Measurements from ENCODE around the gene IFNL4. TPM values are rescaled to one million over a fixed set of nuclear protein-coding genes. Genes with fewer than 3 reads are reported as not detected.

The IFNL4 gene
- total and polyA plus RNA-seq, 2 donors (not counting 3 experiments of a cell fraction or from before 2014, with no cell fraction given), result not detected

DNA sequence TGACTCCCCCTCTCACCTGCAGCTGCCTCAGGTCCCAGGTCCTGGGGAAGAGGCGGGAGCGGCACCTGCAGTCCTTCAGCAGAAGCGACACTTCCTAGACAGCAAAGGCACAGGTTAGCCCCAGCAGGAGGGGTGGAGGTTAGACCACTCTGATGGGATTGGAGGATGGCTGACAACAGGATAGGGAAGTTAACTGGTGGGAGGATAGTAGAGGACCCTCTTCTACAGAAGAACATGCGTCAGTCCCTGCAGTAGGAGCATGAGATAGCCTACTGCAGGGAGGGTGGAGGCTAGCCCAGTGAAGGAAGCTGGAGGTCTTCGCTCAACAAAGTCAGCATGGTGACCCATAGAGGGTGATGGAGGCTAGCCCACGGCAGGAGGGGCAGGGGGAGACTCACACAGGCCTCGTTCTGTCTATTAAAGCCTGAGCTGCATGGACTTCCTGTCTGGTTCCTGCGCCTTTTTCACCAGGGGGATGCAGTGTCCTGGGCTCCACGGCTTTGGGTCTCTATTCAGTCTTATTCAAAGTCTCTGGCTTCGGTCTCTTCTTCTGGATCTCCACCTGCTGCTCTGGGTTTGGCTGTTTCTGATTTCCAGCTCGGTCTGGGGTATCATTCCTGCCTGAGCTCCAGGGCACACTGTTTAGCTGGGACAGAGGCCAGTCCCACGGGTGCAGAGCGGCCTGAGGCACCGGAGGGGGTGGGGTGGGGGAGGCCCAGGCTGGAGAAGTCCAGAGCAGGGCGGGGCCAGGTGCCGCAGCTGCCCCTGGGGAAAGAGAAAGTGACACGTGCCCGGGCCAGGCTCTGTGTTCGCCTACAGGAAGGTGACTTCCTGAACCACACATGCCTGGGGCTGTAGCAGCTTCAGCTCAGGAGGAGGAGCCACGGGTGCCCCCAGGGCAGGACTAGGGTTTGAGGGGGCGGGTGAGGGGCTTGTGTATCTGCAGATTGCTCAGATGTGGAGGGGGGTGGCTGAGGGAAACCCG, 11.2 kb downstream of the IFNL4 start:
- TF ChIP-seq, protein P1, sequence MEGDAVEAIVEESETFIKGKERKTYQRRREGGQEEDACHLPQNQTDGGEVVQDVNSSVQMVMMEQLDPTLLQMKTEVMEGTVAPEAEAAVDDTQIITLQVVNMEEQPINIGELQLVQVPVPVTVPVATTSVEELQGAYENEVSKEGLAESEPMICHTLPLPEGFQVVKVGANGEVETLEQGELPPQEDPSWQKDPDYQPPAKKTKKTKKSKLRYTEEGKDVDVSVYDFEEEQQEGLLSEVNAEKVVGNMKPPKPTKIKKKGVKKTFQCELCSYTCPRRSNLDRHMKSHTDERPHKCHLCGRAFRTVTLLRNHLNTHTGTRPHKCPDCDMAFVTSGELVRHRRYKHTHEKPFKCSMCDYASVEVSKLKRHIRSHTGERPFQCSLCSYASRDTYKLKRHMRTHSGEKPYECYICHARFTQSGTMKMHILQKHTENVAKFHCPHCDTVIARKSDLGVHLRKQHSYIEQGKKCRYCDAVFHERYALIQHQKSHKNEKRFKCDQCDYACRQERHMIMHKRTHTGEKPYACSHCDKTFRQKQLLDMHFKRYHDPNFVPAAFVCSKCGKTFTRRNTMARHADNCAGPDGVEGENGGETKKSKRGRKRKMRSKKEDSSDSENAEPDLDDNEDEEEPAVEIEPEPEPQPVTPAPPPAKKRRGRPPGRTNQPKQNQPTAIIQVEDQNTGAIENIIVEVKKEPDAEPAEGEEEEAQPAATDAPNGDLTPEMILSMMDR (IDR thresholded peaks at IDR 0.05; ENCODE audit: extremely low read depth in 1 of 2, insufficient read depth in 1 of 2, low read depth in 1 of 2, low read length in 2 of 2), result no peak
- TF ChIP-seq MYC (IDR thresholded peaks at IDR 0.05; ENCODE audit: low read depth, low read length) (no peak), POLR2A (IDR thresholded peaks at IDR 0.05; ENCODE audit: low read depth, low read length) (no peak), EZH2 (IDR thresholded peaks at IDR 0.05; ENCODE audit: borderline replicate concordance, low read depth, low read length, severe bottlenecking) (no peak), JUN (IDR thresholded peaks at IDR 0.05; ENCODE audit: borderline replicate concordance, insufficient read depth, insufficient read length, low read depth) (no peak)
- TF ChIP-seq, protein P2, sequence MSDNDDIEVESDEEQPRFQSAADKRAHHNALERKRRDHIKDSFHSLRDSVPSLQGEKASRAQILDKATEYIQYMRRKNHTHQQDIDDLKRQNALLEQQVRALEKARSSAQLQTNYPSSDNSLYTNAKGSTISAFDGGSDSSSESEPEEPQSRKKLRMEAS (IDR thresholded peaks at IDR 0.05; ENCODE audit: insufficient read depth, insufficient read length), result no peak
- no TSS peak for BruUV-seq (replicated peaks)
- no peaks in the 10 kb centered on the region for H3K9me1 ChIP-seq (replicated peaks; ENCODE audit: control insufficient read depth, extremely low read depth, insufficient read depth, low read length)
- H3K9me3 ChIP-seq (replicated peaks; ENCODE audit: control insufficient read depth, insufficient read depth, low read length), result no peaks in the 10 kb centered on the region
- ChIA-PET CTCF (interaction anchor here (0.8 kb wide), 1 partner anchor 115 kb away, joined by 3 read pairs; no protein-coding TSS in a partner anchor), POLR2A (no interaction called here)
- H3K9ac ChIP-seq (replicated peaks; ENCODE audit: extremely low read depth, insufficient read depth, low read length), result no peak overlapping the region
- H3K79me2 ChIP-seq (ENCODE audit: control insufficient read depth, insufficient read depth, low read length), result no peaks in the 10 kb centered on the region
- no peak overlapping the region for H2AFZ ChIP-seq (ENCODE audit: low read depth, low read length)
- no peaks in the 10 kb centered on the region for H3K27me3 ChIP-seq (ENCODE audit: control insufficient read depth in 2 of 2, insufficient read depth in 2 of 2, low read length in 2 of 2)
- H3K4me3 ChIP-seq (replicated peaks in 1 of 3; ENCODE audit: insufficient read depth in 1 of 3, low read depth in 1 of 3, low read length in 3 of 3), result no peak overlapping the region
- no peaks in the 10 kb centered on the region for H3K4me1 ChIP-seq (ENCODE audit: control insufficient read depth, extremely low read depth, insufficient read depth, low read length)
- no peak overlapping the region for H3K27ac ChIP-seq (ENCODE audit: insufficient read depth, low read depth, low read length)
- H3K36me3 ChIP-seq (ENCODE audit: control insufficient read depth in 2 of 2, extremely low read depth in 1 of 2, insufficient read depth in 2 of 2, low read length in 2 of 2), result no peaks in the 10 kb centered on the region
- dilution Hi-C loops (cut with MboI; ENCODE audit: extremely low pct_ligation_motif_present, low sequenced_read_pairs) (no loop called here), intact Hi-C loops (cut with micrococcal nuclease) (no loop called here)
- H3K4me2 ChIP-seq (ENCODE audit: insufficient read depth, low read length), result no peak overlapping the region
- FAIRE-seq (no peak), DNase-seq (ENCODE audit: low read depth, low spot score) (no peak)
- no peaks in the 10 kb centered on the region for H4K20me1 ChIP-seq (replicated peaks; ENCODE audit: control insufficient read depth, extremely low read depth, insufficient read depth, low read length)

Data from endothelial cell of umbilical vein (primary cell).